Measurements from ENCODE around the gene SSPN.

The SSPN gene

DNA sequence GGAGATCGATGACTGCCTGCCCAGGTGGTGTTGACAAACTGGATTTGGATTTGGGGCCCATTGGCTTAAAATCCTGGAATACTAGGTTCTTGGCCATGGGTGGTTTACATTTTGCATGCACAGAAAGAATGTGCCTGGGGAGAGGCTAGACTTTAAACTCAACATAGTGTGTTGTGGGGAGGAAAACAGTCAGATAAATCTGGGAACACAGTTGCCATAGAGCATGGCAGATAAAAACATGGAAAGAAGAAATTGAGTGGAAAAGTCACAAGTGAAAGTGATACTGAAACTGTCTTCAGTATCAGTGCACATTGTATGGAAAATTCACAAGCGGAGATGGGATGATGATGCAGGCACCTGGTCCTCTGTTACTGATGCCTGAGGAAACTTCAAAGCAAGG, 95.2 kb downstream of the SSPN start:
- no peak for DNase-seq

DNA sequence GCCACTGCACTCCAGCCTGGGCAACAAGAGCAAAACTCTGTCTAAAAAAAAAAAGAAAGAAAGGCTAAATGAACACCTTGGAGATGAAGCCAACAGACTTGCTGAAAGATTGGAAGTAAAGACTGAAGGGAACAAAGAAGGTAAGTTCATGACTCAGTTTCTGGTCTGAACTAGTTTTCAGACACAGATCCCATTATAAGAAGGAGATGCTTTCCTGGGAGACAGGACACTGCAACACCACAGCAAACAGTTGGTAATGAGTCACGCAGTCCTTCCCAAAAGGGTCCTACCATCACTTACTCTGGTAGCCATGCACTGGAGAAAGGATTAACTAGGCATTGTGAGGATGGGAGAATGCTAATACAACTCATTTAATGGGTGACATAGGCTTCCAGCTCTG, 97.2 kb downstream of the SSPN start:
- no peak for DNase-seq

DNA sequence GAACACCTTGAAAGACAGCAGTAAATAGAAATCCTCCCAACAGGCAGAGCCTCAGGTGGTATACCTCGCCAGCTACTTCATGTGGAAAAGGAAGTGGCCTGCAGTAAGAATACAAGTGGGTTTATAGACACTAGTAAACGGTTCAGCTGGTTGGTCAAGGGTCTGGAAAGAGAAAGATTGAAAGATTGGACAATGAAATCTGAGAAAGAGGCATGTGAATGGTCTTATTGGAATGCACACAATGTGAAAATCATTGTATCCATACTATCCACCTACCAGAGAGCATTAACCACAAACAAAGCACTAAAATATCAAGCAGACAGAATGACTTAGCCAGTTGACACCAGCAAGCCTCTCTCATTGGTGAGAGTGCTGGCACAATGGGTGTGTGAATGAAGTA, 98.2 kb downstream of the SSPN start:
- DNase-seq: no peak

DNA sequence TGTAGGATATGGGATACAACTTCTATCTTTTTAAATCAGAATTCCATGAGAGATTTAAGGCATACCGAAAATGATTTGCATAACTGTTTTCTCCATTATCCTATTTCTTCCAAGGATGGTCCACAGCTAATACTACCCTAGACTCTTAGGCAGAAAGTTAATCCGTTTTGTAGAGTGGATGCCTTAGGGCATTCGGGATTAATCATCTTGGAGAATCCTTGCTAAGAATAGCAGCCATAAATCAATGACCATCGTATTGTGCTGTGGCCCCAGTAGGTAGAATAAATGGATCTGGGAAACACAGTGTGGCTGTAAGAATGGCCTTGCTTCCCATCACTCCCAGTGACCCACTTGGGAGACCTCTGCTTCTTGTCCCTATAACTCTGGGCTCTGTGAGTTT, 99.6 kb downstream of the SSPN start:
- no peak for DNase-seq

DNA sequence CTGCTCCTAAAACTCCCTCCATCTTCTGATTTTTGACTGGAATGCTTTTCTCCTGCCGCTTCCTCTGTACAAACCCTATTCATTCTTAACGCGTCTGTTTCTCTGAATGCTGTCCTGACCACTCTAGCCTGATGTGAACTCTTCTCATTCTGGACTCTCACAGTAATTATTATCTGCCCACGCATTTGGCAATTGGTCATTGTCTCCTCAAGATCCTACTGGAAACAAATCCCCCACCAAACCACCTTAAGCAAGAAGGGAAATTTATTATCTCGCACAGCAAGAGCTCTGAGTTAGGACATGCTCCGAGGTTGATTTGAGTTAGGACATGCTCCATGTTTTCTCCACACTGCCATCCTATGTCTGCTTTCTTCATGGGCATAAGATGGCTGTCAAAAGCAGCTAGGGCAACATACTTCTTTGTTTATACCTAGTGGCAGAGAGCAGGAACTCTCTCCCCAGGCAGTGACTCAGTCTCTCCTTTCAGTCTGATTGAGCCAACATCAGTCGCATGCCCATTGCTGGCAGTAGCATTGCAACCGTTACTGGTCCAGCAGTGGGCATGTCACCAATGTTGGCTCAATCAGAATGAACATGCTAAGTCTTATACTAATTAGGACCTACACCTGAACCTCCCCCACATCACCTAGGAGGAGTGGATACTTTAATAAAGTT, 102.2 kb downstream of the SSPN start:
- DNase-seq: no peak

DNA sequence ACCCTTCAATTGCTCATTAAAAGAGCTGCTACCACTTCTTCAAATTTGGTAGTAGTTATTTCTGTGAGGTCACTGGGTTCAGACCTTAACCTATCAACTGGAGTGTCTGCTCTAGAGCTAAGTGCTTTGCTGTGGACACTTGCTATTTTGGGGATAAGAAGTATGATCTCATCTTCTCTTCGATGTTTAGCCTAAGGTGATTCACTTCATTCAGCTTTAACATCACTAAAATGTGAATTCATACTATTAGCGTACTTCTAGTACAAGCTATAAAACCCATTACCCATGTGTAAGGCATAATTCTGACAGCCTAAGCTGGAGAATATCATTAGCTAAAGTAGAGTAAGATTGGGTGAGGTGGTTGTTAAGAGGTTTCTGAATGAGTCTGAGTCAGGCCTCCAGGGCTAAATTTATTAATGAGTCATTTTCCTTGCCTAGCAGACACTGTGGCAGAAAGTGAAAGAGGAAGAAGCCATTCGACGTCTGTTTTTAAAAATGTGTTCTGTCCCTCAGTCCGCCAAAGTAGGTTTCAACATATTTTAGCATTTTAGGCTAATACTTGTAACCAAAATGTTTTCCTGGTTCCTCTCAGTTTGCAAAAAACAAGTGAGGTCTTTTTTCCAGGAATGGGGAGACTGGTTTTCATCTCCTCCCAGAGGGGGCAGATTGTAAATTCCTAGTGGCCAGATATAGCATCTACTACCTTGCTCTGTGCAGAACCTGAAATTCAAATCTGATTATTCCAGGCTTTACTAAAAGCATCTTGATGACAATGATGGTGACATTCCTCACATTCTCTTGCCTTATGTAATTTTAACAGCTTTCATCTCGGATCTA, 103.6 kb downstream of the SSPN start:
- DNase-seq: no peak

DNA sequence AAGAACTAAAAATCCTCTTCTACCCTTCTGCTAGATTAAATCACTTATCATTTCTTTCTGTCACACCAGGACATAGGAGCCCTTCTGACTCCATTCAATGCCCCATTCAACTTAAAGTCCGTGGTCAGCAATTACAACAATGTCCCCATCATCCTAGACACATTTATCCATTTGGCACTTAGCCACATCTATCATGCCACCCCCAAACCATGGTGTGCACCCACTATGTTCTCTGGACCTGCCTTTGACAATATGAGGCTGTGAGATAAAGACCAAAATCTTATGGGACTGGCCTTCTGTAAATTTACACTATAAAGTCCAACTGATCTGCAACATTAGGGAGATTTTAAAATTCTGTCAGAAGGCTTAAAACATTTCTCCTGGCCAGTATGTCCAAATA, 104.4 kb downstream of the SSPN start:
- no peak for DNase-seq
